NCI-H1694 treated with DMSO at 0.1 percent for 48 hours (cell line): ENCODE measurements around the gene OR10A5.
"Not testable (repeated sequence)": the region's sequence is repeated elsewhere in the genome, so short reads cannot be mapped to it uniquely, and the experiment has no call there.

Experiments
- DNase-seq: peaks from one replicate; lab custom pipeline; 2025; lab: John Stamatoyannopoulos, UW

OR10A5 gene, protein sequence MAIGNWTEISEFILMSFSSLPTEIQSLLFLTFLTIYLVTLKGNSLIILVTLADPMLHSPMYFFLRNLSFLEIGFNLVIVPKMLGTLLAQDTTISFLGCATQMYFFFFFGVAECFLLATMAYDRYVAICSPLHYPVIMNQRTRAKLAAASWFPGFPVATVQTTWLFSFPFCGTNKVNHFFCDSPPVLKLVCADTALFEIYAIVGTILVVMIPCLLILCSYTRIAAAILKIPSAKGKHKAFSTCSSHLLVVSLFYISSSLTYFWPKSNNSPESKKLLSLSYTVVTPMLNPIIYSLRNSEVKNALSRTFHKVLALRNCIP

DNA sequence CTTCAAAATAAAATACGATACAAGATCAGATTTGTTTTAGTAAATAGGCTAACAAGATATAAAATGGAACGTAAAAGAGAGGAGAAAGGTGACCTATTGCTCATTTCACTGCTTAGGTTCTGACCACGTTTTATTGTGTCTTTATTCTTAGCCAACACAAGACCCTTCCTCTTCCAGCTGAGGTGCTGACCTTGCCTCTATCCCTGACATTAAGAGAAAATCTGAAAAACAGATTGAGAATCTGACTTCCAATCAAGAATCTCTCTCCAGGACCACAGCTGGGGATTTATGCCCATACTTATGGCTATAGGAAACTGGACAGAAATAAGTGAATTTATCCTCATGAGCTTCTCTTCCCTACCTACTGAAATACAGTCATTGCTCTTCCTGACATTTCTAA lies at the start of gene OR10A5:
Gene OR10A5, plus strand, starts transcription at position 301 of the 400 bp plus-strand sequence. Its CDS starts 0 bp downstream, at position 301.
- no peak for DNase-seq

DNA sequence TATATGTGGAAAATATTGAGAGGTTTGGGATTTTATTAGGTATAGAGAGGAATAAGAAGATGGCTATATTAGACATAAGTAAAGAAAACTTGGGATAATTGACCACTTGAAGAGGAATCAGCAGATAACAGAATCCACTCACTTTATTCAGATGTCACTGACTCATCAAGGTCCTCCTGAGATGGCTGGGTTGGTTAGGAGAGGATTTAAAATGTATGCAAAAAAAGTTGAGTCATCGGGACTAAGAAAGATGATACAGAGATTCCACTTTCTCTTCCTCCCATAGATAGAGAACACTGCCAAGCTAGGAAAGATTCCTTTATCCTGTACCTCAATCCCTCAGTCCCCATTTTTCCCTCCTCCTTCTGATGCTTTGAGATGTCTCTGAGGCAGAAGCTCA lies 46.1 kb upstream of the OR10A5 start, which contains the start of gene OR6A2:
Gene OR6A2, minus strand, starts transcription at position 288 of the 400 bp plus-strand sequence. CDS start 3,981 bp downstream, outside the sequence.
- DNase-seq: no peak

DNA sequence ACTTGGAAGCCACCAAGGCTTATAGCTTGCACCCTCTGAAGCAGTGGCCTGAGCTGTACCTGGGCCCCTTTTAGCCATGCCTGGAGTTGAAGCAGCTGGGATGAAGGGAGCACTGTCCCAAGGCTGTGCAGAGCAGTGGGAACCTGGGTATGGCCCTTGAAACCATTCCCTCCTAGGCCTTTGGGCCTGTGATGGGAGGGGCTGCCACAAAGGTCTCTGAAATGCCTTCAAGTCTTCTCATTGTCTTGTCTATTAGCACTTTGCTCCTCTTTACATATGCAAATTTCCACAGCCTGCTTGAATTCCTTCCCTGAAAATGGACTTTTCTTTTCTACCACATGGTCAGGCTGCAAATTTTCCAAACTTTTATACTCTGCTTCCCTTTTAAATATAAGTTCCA lies 44.4 kb upstream of the OR10A5 start:
- not testable (repeated sequence) for DNase-seq

DNA sequence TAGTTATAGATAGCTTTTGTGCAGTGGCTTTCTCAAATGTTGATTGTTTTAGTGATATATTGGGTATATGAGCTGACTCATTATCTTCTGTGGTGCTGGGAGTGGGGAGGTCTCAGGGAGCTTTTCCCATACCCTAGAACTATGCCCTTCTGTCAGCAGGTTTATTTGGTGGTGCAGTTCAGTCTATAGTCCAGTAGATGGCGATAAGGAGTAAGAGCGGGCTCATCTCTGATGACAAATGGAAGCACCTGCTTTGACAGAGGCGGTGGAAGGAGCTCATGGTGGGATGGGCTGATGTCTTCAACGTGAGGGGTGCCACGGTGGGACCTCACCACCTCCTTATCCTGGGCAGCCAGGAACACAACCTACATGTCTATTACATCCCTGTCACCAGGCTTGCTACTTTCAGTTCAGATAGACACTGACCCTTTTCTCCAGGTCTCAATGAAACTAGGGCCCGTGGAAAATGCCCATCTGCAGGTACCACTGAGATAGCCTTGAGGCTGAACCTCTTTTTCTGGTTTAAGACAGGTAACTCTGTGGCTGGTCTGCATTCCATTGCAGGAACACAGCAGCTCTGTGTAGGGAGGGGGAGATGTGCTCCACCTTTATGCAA lies 33.0 kb upstream of the OR10A5 start:
- DNase-seq: peak; percentile 0

DNA sequence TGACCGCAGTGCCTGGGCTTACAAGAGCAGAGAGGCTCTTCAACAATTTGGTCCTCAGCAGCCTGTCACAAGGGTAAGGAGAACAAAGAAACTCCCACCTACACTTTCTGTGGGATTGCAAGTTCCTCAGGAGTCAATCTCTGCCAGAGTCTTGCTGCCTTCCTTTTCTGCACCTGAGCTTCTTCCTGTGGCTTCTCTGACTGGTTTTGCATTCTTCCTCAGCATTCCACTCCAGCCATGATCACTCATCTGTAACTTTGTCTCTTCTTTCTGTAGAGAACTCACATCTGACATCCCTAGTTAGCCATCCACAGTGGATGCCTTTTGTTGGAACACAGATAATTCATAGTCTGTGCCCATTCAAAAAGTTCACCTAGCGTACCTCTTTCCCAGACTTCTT lies 31.8 kb upstream of the OR10A5 start:
- no peak for DNase-seq

DNA sequence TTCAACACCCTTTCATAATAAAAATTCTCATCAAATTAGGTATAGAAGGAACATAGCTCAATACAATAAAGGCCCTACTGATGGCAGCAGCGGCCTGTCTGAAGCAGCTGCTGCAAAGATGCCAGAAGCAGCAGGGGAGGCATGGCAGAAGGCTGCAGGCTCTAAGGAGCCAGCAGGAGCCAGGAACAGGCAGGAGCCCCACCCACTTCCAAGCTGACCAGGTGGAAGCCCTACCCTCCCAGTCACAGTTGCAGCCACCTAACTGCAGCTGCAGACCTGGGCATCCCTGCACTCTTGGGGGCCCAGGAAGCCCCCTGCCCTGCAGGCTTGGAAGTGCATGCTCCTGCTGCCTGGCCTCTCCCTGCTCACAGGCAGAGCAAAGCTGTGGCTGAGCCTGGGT lies 27.8 kb upstream of the OR10A5 start:
- no peak for DNase-seq

DNA sequence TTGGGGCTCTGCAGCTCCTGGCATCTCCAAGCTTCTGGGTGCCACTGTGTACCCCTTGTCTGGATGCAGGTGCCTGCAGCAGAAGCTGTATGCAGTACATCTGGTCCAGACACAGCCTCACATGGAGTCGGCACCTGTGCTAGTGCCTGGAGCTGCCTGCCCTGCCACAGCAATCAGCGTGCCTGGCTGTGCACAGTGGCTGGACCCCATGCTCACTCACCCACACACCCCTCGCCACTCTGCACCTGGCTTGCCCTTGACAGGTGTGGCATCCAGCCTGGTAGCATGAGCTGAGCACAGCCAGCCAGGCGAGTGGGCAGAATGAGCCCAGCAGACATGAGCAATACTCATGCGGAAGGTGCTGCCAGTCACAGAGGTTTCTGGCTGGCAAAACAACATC lies 26.5 kb upstream of the OR10A5 start:
- no peak for DNase-seq

DNA sequence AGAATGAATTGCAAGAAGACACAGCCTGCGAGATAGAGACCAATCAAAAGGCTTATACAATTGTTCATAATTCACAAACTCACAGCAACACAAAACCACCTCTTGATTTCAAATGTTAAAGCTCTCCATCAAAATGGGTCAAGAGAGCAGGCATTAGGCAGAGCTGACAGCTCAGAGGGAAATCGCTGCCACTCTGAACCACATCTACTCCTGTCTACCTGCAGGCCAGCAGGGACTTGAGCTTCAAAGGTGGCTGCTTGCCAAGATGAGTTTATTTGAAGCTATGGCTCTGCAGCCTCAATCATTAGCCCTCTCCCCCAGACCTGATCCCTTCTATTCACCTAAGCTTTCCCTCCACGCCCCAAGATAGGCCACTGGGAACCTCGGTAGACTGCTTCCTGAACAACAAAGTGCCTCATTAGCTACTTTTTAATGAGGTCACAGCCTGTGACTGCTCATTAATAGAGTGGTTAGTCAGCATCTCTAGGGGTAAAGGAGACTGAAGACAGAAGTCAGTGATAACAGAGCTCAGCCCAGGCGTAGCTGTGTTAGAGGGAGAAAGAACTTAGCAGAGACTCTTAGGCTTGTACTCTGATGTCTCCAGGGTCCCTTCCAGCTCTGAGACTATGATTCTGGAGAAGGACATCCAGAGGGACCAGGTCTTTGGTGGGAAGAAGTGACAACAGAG lies 21.2 kb upstream of the OR10A5 start:
- no peak for DNase-seq

DNA sequence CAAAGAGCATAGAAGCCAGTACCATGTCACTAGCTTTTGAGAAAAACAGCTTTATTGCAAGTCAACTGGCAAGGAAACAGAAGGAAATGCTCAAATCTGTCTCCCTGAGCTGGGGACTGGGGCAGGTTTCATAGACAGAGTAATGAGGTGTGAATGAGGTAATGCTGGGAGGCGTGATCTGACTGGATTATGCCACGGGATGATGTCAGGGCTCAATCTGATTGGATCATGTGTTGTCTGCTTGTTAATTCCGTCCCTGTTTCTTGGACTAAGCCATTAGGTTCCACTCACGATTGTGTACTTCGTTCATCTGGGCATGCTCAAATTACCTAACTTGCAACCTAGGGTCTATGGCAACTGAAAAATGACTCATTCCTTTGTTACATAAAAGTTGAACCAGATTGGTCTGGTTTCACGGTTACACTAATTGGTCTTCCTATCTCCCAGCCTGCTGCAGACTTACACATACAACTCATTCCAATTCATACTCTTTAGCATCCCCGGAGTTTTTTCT lies 20.2 kb upstream of the OR10A5 start:
- DNase-seq: no peak

DNA sequence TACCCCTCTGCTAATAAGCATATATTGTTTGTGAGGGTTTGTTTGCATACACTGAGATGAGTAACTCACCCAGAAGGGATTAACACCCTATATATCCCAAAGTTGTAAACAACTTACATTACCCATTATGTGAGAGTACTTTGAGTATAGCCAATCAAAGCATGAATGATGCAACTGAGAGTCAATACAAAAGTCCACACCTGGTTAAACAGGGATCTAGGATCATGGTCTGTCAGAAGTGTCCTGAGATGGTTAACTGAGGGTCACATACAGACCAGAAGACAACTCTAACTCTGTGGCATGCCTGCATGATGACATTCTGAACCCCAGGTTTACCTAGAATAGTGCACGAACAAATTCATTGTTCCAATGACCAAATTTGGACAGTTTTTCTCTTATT lies 17.4 kb upstream of the OR10A5 start:
- DNase-seq: no peak

DNA sequence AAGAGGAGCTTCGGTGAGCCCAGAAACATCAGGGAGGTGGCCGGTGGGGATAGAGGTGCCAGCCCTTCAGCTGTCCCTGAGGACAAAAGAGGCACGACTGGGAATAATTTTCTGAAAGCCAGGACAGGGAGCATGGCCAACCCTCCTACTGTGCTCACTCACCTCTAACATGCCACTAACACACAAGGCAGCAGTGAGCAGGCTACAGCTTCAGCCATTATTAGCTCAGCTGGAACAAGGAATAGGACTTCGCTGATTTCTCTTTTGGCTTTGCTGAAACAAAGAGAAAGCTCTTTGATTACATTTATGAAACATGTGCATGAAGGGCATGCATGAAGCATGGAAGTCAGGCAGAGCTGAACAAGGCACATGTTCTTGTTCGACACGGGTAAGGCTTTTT lies 12.1 kb upstream of the OR10A5 start:
- DNase-seq: no peak

DNA sequence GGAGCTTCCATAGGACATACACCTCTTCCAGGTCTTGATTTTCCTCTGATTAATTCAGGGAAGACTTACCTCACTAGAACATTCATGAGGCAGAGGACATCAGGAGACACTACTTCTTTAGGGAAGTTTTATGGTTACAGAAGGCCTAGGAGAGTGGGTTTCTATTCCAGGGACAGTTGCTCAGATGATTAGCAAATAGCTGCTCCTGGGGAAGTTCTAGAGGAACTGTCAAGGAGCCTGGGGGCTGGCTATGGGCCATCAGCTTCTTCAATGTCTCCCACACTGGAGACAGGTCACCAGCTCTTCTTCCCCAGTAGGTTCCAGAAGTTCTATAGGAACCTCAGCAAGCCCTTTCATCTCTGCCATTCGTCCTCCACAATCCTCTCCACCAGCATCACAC lies 11.5 kb upstream of the OR10A5 start:
- DNase-seq: no peak

DNA sequence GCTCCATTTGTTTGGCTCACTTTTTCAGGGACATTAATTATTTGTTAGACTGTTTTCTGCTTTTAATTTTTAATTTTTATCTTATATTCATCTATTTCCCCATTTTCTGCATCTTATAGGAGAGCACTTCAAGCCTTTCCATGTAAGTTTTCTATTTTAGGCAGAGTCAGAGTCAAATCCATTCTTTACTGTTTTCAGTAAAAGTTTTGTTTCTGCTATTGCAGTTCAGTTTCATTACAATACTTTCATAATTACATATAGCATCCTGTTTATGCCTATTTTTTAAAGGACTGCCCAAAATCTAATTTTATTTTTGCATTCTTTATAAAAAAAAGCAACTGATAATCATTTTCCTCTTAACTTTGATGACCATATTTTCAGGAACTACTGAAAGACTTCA lies 3.8 kb upstream of the OR10A5 start:
- no peak for DNase-seq

DNA sequence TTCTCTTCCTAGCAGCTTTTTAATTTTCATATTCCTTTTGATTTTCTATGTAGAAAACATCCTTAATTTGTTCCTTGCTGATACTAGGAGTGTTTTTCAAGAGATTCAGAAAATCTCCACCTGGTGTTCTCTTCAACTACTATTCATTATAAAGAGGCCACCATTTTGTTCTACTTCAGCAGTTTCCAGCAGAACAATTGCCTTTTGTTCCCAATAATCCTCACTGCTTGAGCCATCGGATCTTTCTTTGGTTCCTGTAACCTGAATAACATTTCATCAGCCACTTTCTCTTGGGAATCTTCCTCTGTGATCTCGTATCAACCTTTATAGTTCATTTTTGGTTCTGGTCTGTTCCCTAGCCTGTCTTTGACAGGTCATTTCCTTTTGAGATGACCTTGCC lies 1.8 kb upstream of the OR10A5 start:
- DNase-seq: no peak

DNA sequence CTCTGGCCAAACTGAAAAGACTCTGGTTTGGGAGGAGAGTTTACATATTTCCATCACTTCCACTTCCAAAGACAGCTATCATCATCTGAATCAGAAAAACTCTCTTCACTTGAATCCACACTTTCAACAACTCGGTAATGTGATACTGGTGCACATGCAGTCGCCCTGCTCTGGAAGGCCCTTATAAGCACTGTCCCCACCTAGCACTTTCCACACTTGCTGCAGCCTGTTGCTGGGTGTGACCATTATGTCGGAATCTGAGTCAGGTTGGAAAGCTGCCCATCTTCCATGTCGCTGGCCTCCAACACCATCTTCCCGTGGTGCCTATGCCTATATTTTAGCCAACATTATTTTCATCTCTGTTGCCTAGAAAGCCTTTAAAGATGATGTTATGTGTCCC lies 1.1 kb upstream of the OR10A5 start:
- no peak for DNase-seq

DNA sequence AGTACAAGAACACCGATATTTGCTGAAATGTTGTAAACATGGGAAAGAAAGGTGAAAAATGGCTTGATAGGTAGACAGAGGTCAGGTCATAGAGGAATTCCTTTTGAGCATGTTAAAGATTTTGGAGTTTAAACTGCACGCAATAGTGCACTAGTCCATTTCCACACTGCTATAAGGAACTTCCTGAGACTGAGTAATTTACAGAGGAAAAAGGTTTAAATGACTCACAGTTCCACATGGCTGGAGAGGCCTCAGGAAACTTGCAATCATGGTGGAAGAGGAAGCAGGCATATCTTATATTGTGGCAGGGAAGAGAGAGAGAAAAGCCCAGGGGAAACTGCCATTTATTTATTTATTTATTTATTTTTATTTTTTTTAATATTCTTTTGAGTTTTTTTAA lies 5.0 kb downstream of the OR10A5 start:
- no peak for DNase-seq

DNA sequence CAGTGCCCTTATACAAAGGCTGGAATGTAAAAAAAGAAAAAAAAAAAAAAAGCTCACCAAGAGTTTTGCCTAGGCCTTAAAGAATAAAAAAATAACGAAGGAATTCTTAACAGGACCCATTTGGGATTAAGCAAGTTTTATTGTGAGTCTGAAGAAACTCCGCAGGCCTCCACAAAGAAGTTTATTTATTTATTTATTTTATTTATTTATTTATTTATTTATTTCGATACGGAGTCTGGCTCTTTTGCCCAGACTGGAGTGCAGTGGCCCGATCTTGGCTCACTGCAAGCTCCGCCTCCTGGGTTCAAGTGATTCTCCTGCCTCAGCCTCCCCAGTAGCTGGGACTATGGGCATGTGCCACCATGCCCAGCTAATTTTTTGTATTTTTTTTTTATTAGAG lies 9.3 kb downstream of the OR10A5 start:
- DNase-seq: not testable (repeated sequence)

DNA sequence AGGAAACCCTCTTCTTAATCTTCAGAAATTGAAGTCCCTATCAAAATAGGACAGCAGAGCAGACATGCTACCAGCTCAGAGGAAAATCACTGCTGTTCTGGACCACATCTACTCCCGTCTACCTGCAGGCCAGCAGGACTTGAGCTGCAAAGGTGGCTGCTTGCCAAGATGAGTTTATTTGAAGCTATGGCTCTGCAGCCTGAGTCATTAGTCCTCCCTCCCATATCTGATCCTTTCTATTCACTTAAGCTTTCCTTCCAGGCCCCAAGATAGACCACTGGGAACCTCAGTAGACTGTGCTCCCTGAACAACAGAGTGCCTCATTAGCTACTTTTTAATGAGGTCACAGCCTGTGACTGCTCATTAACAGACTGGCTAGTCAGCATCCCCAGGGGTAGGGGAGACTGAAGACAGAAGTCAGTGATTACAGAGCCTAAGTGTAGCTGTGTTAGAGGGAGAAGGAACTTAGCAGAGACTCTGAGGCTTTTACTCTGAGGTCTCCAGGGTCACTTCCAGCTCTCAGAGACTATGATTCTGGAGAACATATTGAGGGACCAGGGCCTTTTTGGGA lies 10.6 kb downstream of the OR10A5 start:
- DNase-seq: no peak

DNA sequence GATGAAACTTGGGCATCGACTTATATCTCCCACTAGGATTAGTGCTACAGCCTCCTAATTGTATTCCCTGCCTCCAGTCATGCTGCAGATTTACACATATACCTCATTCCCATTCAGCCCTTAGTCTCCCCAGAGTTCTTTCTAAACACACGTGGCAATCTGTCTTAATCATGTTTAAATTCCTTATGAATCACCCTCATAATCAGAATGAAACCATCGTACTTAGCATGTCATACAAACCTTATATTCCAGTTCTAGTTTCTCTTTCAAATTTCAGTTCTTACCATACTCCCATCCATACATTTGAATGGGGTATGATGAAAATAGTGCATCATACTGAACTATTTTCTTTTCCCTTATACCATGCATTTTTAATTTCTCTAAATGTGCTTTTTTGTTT lies 11.4 kb downstream of the OR10A5 start:
- no peak for DNase-seq

DNA sequence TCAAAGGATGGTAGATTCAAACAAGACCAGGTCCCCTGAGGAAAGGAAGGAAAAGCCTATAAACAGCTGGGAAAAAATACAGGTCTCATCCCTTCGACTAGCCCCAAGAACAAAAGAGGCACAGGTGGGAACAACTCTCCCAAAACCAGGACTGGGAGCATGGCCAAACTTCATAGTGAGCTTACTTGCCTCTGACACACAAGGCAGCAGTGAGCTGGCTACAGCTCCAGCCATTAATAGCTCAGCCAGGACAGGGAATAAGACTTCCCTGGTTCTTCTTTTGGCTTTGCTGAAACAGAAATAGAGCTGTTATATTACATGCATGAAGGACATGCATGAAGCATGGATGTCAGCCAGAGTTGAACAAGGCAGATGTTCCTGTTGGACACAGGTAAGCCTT lies 17.5 kb downstream of the OR10A5 start, which contains the start of gene OR10A2:
Gene OR10A2, plus strand, starts transcription at position 97 of the 400 bp plus-strand sequence. CDS start 6,698 bp downstream, outside the sequence.
- no peak for DNase-seq

DNA sequence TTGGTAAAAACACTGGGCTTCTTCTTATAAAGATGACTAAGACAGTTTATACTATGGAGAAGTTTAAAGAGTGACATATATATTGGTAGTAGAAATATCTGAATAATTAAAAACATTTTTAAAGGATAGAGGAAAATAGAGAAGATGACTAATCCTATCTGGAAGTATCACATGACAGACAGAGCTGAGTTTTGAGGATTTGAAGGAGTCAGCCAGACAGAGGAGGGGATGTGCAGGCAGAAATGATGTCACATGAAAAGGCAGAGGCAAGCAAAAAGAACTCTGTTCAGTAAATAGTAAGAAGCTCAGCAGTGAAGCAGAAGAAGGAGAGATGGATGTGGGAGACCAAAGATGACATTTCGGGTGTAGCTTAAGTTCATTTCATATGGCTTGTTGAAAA lies 19.0 kb downstream of the OR10A5 start:
- DNase-seq: no peak

DNA sequence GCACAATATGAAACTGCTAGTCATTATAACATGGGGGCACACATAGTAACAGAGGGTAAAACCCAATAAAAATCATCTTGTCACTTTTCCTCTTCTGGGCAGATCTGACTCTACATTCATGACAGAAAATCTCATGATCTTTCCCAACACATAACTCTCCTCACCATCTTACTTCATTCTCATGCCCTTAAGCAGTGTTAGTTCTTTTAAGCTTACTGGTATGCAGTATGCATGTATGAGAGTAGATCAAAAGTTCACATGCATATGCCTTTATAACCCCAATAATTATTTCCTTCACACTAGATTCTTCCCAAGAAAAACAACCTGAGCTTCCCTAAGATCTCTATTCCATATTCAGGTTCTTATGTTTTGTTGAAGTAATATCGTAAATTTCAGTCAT lies 25.8 kb downstream of the OR10A5 start:
- DNase-seq: no peak

DNA sequence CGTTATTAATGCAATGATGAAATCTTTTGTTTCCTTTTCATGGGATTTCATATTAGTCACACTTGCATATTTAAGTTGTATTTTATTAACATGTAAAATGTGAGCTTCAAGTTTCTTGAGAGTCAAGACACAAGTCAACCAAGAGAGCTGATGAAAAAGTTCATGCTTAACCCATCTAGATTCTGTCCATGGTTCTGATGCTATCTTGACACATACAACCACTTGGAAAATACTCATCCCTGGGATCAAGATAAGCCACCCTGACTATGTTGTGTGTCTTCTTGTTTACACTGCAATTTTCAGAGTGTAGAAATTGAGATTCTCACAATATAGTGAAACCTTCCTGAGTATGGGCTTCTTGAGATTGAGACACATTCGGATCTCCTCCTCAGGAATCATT lies 30.3 kb downstream of the OR10A5 start:
- DNase-seq: no peak
